ENCODE data around the gene CCDC93.

CCDC93 gene

GRCh38 chr2:117985092-117985491, 28.8 kb downstream of the CCDC93 start:
- DNase-seq, result no peak

GRCh38 chr2:117984208-117984607, 29.7 kb downstream of the CCDC93 start:
- no peak for DNase-seq

DNA sequence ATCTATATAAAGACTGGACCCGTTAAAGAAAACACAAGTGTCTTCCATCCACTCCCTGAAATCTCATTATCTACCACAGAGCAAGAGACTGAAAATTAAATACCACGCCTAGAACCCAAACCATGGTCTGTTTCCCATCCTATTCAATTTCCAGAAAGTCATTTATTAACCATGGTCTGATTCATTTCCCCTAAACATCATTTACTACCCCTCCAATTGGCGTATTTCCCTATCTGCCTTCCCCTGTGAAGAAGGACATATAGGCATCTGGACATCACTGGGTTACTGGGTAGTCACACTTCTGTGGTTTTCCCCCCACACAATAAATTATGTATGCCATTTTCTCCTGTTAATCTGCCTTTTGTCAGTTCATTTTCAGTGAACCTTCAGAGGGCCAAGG, 30.8 kb downstream of the CCDC93 start:
- no peak for DNase-seq

- DNase-seq, result no peak
Observed at GRCh38 chr2:117982376-117983033, 31.4 kb downstream of the CCDC93 start.

DNA sequence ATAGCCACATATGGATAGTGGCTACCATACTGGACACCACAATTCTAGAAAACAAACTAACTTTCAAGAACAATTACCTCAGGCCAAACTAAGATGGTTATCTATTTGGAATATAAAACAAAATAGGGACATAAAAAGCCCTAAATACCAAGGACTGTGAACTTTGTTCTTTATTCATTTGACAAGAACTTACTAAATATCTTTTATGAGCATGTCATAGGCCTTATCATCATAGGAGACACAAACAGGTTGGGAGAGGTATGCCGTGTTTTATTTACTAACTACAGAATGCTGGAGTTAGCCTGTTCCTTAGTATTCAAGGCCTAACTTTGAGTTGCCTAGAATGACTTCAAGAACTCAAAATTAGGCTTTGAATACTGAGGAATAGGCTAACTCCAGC, 32.1 kb downstream of the CCDC93 start:
- DNase-seq, result no peak

- no peak for DNase-seq
Observed at GRCh38 chr2:117980783-117981676, 32.8 kb downstream of the CCDC93 start.

- no peak for DNase-seq
Observed at GRCh38 chr2:117979911-117980701, 33.8 kb downstream of the CCDC93 start.

GRCh38 chr2:117977696-117978095, 36.2 kb downstream of the CCDC93 start:
- no peak for DNase-seq

- no peak for DNase-seq
Observed at GRCh38 chr2:117976581-117976980, 37.3 kb downstream of the CCDC93 start.

GRCh38 chr2:117973498-117974082, 40.3 kb downstream of the CCDC93 start:
- DNase-seq, result no peak

- DNase-seq, result no peak
Observed at GRCh38 chr2:117972476-117973123, 41.3 kb downstream of the CCDC93 start.

- DNase-seq, result no peak
Observed at GRCh38 chr2:117968722-117969121, 45.1 kb downstream of the CCDC93 start.

GRCh38 chr2:117967977-117968718, 45.7 kb downstream of the CCDC93 start:
- no peak for DNase-seq

DNA sequence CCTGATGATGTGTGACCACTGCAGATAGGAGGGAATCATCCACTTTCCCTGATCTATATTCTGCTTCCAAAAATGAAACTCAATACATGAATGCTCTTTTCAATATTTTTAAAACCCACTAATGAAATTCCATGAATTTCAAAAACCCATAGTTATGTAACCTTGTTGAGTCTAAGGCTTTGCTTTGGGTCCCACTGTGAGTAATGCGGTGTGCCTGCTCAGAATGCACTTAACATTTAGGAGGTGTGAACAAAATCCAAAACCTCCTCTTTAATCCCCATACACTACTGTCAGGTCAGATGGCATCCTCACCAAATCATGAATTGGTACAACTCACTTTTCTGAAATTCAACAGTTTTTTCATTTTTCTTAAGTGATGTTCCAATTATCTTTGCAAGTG, 50.4 kb downstream of the CCDC93 start:
- no peak for DNase-seq

GRCh38 chr2:117961201-117961600, 52.7 kb downstream of the CCDC93 start:
- no peak for DNase-seq

- no peak for DNase-seq
Observed at GRCh38 chr2:117960231-117960630, 53.6 kb downstream of the CCDC93 start.

- no peak for DNase-seq
Observed at GRCh38 chr2:117958186-117958585, 55.7 kb downstream of the CCDC93 start.

GRCh38 chr2:117957616-117958015, 56.3 kb downstream of the CCDC93 start:
- DNase-seq, result no peak

GRCh38 chr2:117956036-117956796, 57.7 kb downstream of the CCDC93 start:
- no peak for DNase-seq

DNA sequence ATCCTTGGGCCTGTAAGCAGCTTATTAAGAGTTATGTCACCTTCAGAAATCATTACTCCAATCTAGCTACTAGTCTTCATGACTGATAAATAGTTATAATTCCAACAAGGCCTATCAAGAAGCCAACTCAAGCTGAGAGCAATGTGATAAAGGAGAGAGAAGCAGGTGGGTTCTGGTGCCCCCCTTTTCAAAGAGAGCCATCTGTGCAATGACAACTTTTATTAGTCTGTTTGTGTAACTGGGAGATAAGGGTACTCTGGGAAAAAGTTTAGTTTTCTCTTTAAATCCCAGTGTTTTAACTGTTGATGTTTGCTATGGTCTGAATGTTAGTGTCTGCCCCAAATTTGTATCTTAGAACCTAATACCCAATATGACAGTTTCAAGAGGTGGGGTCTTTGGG, 60.6 kb downstream of the CCDC93 start:
- no peak for DNase-seq

- no peak for DNase-seq
Observed at GRCh38 chr2:117952701-117953100, 61.2 kb downstream of the CCDC93 start.
